Measurements from ENCODE around the gene THBD. TPM values are rescaled to one million over a fixed set of nuclear protein-coding genes. Genes with fewer than 3 reads are reported as not detected.
A peak's percentile ranks its signal among the peaks of the same experiment; 100 is the strongest.

The THBD gene
- total RNA-seq, 1 experiment from 2014 or later = 16.8 TPM

- no peak for DNase-seq (ENCODE audit: low read depth)
These were observed 38.3 kb downstream of the THBD start for GRCh38 chr20:23011008-23011721.

GRCh38 chr20:23010096-23010495, 39.4 kb downstream of the THBD start:
- no peak for DNase-seq (ENCODE audit: low read depth)

DNA sequence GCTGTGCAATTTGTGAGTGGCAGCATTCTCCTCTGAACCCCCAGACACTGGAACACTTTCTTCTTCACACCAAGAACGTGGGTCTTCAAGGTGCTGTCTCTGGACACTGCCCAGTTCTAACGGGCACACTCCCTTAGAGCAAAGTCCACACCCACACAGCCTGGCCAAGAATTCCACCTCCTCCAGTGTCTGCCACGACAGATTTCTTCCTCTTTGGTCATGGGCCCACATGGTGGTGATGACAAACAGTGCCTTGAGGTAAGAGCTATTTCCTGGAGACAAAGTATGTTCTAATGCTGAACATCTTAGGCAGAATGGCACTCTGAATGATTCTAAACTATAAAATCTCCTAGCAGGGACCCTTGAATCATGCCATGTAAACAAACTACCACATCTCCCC, 39.8 kb downstream of the THBD start:
- DNase-seq (ENCODE audit: low read depth) = no peak

DNA sequence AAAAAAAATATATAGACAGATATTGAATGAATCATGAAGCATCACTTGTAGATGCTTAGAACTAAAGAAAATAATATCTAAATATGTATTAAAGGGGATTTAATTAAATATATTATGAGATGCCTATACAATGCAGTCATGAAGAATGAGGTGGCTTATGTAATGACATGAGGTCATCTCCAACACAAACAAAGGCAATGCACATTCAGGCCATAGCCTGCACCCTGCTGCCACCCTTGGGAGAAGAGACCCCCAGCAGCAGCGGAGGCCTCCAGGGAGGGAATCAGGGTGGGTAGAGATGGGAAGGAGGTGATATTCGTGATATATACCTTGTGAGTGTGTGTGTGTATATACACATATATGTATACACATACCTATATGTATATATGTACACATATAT, 40.8 kb downstream of the THBD start:
- DNase-seq (ENCODE audit: low read depth) = no peak

GRCh38 chr20:23007886-23008655, 41.4 kb downstream of the THBD start:
- DNase-seq (ENCODE audit: low read depth) = no peak

- no peak for DNase-seq (ENCODE audit: low read depth)
These were observed 42.0 kb downstream of the THBD start for GRCh38 chr20:23007462-23007861.

- no peak for DNase-seq (ENCODE audit: low read depth)
These were observed 43.7 kb downstream of the THBD start for GRCh38 chr20:23005776-23006175.

DNA sequence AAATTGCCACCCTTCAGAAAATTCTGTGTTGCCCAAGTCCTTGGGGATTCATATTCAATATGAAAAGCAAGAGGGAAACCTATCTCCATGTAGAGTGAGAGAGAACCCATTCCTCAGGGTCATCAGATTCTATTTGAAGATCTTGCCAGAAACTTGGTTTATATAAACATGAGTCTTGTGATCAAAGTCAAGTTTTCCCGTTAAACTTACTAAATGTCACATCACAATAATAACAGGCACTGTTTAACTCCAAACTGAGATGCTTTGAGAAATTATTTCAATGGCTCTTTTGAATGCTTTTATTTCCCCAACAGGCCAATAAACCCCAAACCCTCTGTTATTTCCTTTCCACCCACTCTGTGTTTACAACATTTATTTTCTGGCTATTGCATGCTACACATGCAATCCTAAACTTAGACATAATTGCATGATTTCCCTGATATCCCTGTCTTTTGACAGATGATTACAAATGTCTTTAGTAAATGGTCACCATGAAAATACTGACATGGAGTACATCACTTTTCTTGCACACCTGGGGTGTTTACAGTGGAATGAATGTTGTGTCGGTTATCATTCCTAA, 45.5 kb downstream of the THBD start:
- no peak for DNase-seq (ENCODE audit: low read depth)

- no peak for DNase-seq (ENCODE audit: low read depth)
These were observed 46.3 kb downstream of the THBD start for GRCh38 chr20:23003077-23003635.

- DNase-seq (ENCODE audit: low read depth) = no peak
These were observed 47.2 kb downstream of the THBD start for GRCh38 chr20:23002276-23002675.

GRCh38 chr20:23000232-23000947, 49.1 kb downstream of the THBD start:
- no peak for DNase-seq (ENCODE audit: low read depth)

- DNase-seq (ENCODE audit: low read depth) = peak; percentile 12
These were observed 49.7 kb downstream of the THBD start for GRCh38 chr20:22999756-23000155.

- DNase-seq (ENCODE audit: low read depth) = no peak
These were observed 51.0 kb downstream of the THBD start for GRCh38 chr20:22998476-22998875.

GRCh38 chr20:22995923-22996322, 53.5 kb downstream of the THBD start:
- no peak for DNase-seq (ENCODE audit: low read depth)

Other genes with a start within 250 kb of the THBD start
- gene SSTR4, start 14.4 kb downstream of the THBD start, total RNA-seq (2014; rRNA removed) = not detected in 2 replicates
- gene CD93, start 36.7 kb upstream of the THBD start, total RNA-seq (2014; rRNA removed) = not detected in 2 replicates

Data from LHCN-M2 (cell line).